ENCODE results near the gene PPP1R14C. TPM values are rescaled to one million over a fixed set of nuclear protein-coding genes. Genes with fewer than 3 reads are reported as not detected.

Gene PPP1R14C
- total RNA-seq, 1 donor from 2014 or later, result 0.98 TPM

- H3K4me3 Mint-ChIP-seq (ENCODE audit: low read depth), result no peak overlapping the region
- no peaks in the 10 kb centered on the region for H3K9me3 Mint-ChIP-seq (ENCODE audit: low read depth)
- H3K27ac Mint-ChIP-seq, result no peak overlapping the region
- TF ChIP-seq, protein P1, sequence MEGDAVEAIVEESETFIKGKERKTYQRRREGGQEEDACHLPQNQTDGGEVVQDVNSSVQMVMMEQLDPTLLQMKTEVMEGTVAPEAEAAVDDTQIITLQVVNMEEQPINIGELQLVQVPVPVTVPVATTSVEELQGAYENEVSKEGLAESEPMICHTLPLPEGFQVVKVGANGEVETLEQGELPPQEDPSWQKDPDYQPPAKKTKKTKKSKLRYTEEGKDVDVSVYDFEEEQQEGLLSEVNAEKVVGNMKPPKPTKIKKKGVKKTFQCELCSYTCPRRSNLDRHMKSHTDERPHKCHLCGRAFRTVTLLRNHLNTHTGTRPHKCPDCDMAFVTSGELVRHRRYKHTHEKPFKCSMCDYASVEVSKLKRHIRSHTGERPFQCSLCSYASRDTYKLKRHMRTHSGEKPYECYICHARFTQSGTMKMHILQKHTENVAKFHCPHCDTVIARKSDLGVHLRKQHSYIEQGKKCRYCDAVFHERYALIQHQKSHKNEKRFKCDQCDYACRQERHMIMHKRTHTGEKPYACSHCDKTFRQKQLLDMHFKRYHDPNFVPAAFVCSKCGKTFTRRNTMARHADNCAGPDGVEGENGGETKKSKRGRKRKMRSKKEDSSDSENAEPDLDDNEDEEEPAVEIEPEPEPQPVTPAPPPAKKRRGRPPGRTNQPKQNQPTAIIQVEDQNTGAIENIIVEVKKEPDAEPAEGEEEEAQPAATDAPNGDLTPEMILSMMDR (IDR thresholded peaks at IDR 0.05; ENCODE audit: unreplicated experiment), result no peak
- peaks cover 8% of the 10 kb centered on the region for H3K27me3 Mint-ChIP-seq
- H3K36me3 Mint-ChIP-seq (ENCODE audit: insufficient read depth), result no peaks in the 10 kb centered on the region
- no peak for DNase-seq (ENCODE audit: low spot score, unreplicated experiment)
- H3K4me1 Mint-ChIP-seq (ENCODE audit: low read depth), result no peaks in the 10 kb centered on the region
Observed at GRCh38 chr6:150270330-150271052, 127.6 kb downstream of the PPP1R14C start.

GRCh38 chr6:150271172-150271500, 128.3 kb downstream of the PPP1R14C start:
- Mint-ChIP-seq H3K36me3 (ENCODE audit: insufficient read depth) (no peaks in the 10 kb centered on the region), H3K27ac (no peak overlapping the region), H3K4me1 (ENCODE audit: low read depth) (no peaks in the 10 kb centered on the region), H3K4me3 (ENCODE audit: low read depth) (no peak overlapping the region), H3K9me3 (ENCODE audit: low read depth) (no peaks in the 10 kb centered on the region), H3K27me3 (peaks cover 8% of the 10 kb centered on the region)
- DNase-seq (ENCODE audit: low spot score, unreplicated experiment), result no peak
- TF ChIP-seq, protein P1 (IDR thresholded peaks at IDR 0.05; ENCODE audit: unreplicated experiment), result no peak

DNA sequence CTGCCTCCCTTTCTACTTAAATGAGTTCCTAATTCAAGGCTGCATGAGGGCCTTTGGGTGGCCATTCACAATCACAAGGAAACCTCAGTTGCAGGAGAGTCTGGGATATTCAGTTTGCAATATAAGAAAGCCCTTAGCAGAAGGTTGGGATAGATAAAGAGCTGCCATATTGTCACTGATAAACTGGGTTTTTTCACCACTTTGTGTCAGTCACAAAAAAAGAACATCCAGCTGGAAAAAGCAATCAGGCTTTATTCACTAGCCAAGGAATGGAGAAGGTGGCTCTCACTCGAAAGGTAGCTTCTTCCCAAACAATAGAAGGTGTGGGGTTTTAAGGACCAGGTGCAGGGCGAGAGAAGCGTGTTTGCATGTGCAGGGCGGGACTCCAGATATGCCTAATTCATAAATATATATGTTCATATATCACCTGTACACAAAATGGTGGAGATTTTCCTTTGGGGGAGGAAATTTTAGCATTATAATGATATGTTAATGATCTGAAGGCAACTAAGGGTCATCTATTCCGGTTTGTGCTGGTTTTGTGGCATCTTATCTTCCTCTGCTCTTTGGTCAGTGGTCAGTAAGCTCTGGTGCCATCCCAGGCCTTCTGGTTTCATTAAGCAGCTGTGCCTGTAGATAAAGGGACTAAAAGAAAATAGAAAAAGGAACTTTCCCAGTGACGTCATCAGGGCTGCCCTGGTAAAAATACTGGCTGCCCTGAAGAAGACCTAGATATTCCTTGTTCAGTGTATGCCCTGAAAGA, 128.8 kb downstream of the PPP1R14C start:
- H3K27ac Mint-ChIP-seq, result no peak overlapping the region

DNA sequence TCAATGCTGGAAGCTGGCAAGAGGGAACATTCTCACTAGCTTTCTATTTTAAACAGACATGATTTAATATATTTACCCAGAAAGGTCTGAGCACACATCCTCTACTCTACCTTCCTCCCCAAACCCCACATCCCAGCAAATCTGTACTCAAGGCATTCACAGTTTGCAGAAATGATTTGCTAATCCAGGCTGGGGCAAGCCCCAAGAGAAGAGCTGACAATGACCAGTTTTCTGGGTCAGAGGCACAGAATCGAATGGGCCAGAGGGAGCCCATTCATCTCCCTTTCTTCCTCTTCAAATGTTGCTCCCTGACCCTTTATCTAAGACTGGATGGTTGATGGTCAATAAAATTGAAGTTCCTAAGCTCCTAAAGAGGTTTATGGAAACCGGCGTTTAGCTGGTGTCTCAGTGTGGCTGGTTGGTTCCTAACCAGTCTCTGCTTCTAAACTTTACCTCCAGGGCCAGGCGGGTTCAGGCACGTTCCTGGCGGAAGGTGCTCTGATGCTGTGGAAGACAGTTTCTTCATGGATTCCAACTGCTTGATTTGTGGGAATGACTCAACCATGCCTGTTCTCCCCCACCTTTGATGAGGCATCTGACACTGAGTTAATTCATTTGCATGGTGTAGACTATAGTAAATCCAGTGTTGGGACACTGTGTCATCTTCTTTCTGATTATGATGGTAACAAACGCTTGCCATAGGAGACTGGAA, 129.6 kb downstream of the PPP1R14C start:
- Mint-ChIP-seq H3K9me3 (ENCODE audit: low read depth) (no peaks in the 10 kb centered on the region), H3K36me3 (ENCODE audit: insufficient read depth) (no peaks in the 10 kb centered on the region), H3K27ac (no peak overlapping the region), H3K4me1 (ENCODE audit: low read depth) (no peaks in the 10 kb centered on the region), H3K4me3 (ENCODE audit: low read depth) (no peak overlapping the region), H3K27me3 (peaks cover 8% of the 10 kb centered on the region)
- no peak for DNase-seq (ENCODE audit: low spot score, unreplicated experiment)
- TF ChIP-seq, protein P1 (IDR thresholded peaks at IDR 0.05; ENCODE audit: unreplicated experiment), result no peak

More for the DNA sequence above, 128.8 kb downstream of the PPP1R14C start:
- Mint-ChIP-seq H3K4me1 (ENCODE audit: low read depth) (no peaks in the 10 kb centered on the region), H3K36me3 (ENCODE audit: insufficient read depth) (no peaks in the 10 kb centered on the region), H3K27me3 (peaks cover 8% of the 10 kb centered on the region), H3K9me3 (ENCODE audit: low read depth) (no peaks in the 10 kb centered on the region), H3K4me3 (ENCODE audit: low read depth) (no peak overlapping the region)
- no peak for DNase-seq (ENCODE audit: low spot score, unreplicated experiment)
- TF ChIP-seq, protein P1 (IDR thresholded peaks at IDR 0.05; ENCODE audit: unreplicated experiment), result no peak

- Mint-ChIP-seq H3K4me1 (ENCODE audit: low read depth) (no peaks in the 10 kb centered on the region), H3K4me3 (ENCODE audit: low read depth) (no peak overlapping the region), H3K27ac (no peak overlapping the region), H3K36me3 (ENCODE audit: insufficient read depth) (no peaks in the 10 kb centered on the region), H3K27me3 (peaks cover 6% of the 10 kb centered on the region), H3K9me3 (ENCODE audit: low read depth) (no peaks in the 10 kb centered on the region)
- TF ChIP-seq, protein P1 (IDR thresholded peaks at IDR 0.05; ENCODE audit: unreplicated experiment), result no peak
- DNase-seq (ENCODE audit: low spot score, unreplicated experiment), result no peak
Observed at GRCh38 chr6:150272976-150273315, 130.1 kb downstream of the PPP1R14C start.
